ENCODE results near the gene IER5. TPM values are rescaled to one million over a fixed set of nuclear protein-coding genes. Genes with fewer than 3 reads are reported as not detected.

Gene IER5
- total RNA-seq, 1 experiment from 2014 or later = 30.5 TPM

- Histone ChIP-seq H3K36me3 (ENCODE audit: control insufficient read depth in 1 of 2, insufficient read depth in 2 of 2, low read length in 2 of 2) (no peaks in the 10 kb centered on the region), H3K4me3 (replicated peaks in 1 of 2; ENCODE audit: low read depth in 1 of 2, low read length in 2 of 2) (no peak overlapping the region), H3K9me2 (ENCODE audit: insufficient read depth) (no peaks in the 10 kb centered on the region), H3K4me2 (ENCODE audit: low read length) (peak overlapping the region; percentile 46), H3K27me3 (ENCODE audit: insufficient read depth, low read length) (no peaks in the 10 kb centered on the region), H3K4me1 (ENCODE audit: control insufficient read depth in 1 of 2, insufficient read depth in 2 of 2, low read length in 2 of 2) (peaks cover 19 to 29% of the 10 kb centered on the region in 2 experiments), H3K9me3 (ENCODE audit: control insufficient read depth in 1 of 2, insufficient read depth in 1 of 2, low read depth in 1 of 2, low read length in 2 of 2) (no peaks in the 10 kb centered on the region), H3K27ac (ENCODE audit: low read depth, low read length) (peak overlapping the region; percentile 50; the same call in 1 of the 2 replicates), H2AFZ (ENCODE audit: low read depth, low read length, poor library complexity, severe bottlenecking) (peak overlapping the region; percentile 2), H3K9ac (ENCODE audit: low read length) (no peak overlapping the region), H3K79me2 (ENCODE audit: insufficient read depth, low read length) (no peaks in the 10 kb centered on the region), H4K20me1 (ENCODE audit: insufficient read depth) (no peaks in the 10 kb centered on the region)
- CTCF ChIA-PET = no interaction called here
- intact Hi-C loops (cut with micrococcal nuclease) = no loop called here
- RAD21 ChIA-PET (ENCODE audit: low non-redundant PET in 1 of 2, low total read pairs in 2 of 2, uncharacterized antibody in 2 of 2, unreplicated experiment in 2 of 2) = no interaction called here
- BruUV-seq (replicated peaks) = no TSS peak
- POLR2A ChIA-PET = no interaction called here
- ATAC-seq (peak; percentile 72), DNase-seq (ENCODE audit: low read depth, low spot score) (no peak)
- TF ChIP-seq RAD21 (IDR thresholded peaks at IDR 0.05; ENCODE audit: low read depth) (no peak), POLR2AphosphoS5 (IDR thresholded peaks at IDR 0.05; ENCODE audit: low read depth, low read length) (no peak), FOSL1 (IDR thresholded peaks at IDR 0.05; ENCODE audit: low read depth) (no peak), ZBTB33 (IDR thresholded peaks at IDR 0.05; ENCODE audit: extremely low read depth, insufficient replicate concordance, low read length) (no peak), EGR1 (IDR thresholded peaks at IDR 0.05; ENCODE audit: low read depth) (no peak), ELF1 (IDR thresholded peaks at IDR 0.05; ENCODE audit: borderline replicate concordance, low read depth) (no peak), EZH2phosphoT487 (IDR thresholded peaks at IDR 0.05; ENCODE audit: borderline replicate concordance) (no peak), EZH2 (IDR thresholded peaks at IDR 0.05) (no peak), ATF3 (IDR thresholded peaks at IDR 0.05) (no peak), YY1 (IDR thresholded peaks at IDR 0.05; ENCODE audit: extremely low read depth, insufficient replicate concordance, low read depth, low read length) (no peak), SRF (IDR thresholded peaks at IDR 0.05; ENCODE audit: low read depth) (no peak), SP1 (IDR thresholded peaks at IDR 0.05; ENCODE audit: low read depth) (peak; percentile 50), ZNF274 (IDR thresholded peaks at IDR 0.05; ENCODE audit: low read depth, low read length) (no peak), JUND (IDR thresholded peaks at IDR 0.05) (peak; percentile 20; the same call in 1 of the 2 replicates), ZFX (IDR thresholded peaks at IDR 0.05) (no peak), TCF7L2 (IDR thresholded peaks at IDR 0.05; ENCODE audit: borderline replicate concordance, extremely low read depth, insufficient read depth, insufficient read length) (no peak), POLR2A (IDR thresholded peaks at IDR 0.05; ENCODE audit: borderline replicate concordance, extremely low read depth, insufficient read depth, insufficient read length) (no peak), CEBPB (IDR thresholded peaks at IDR 0.05; ENCODE audit: low read depth) (no peak), CBX3 (IDR thresholded peaks at IDR 0.05; ENCODE audit: low read depth) (0 out of 2 replicates have a peak, but pooled peaks have one; percentile 23), SIN3A (IDR thresholded peaks at IDR 0.05; ENCODE audit: low read depth) (0 out of 2 replicates have a peak, but pooled peaks have one; percentile 39), CTCF (IDR thresholded peaks at IDR 0.05 in 2 of 3, conservative IDR thresholded peaks at IDR 0.05 in 1 of 3; ENCODE audit: borderline replicate concordance in 1 of 3, insufficient read depth in 1 of 3, low read depth in 2 of 3, low read length in 2 of 3) (no peak)
- TF ChIP-seq, protein P1, sequence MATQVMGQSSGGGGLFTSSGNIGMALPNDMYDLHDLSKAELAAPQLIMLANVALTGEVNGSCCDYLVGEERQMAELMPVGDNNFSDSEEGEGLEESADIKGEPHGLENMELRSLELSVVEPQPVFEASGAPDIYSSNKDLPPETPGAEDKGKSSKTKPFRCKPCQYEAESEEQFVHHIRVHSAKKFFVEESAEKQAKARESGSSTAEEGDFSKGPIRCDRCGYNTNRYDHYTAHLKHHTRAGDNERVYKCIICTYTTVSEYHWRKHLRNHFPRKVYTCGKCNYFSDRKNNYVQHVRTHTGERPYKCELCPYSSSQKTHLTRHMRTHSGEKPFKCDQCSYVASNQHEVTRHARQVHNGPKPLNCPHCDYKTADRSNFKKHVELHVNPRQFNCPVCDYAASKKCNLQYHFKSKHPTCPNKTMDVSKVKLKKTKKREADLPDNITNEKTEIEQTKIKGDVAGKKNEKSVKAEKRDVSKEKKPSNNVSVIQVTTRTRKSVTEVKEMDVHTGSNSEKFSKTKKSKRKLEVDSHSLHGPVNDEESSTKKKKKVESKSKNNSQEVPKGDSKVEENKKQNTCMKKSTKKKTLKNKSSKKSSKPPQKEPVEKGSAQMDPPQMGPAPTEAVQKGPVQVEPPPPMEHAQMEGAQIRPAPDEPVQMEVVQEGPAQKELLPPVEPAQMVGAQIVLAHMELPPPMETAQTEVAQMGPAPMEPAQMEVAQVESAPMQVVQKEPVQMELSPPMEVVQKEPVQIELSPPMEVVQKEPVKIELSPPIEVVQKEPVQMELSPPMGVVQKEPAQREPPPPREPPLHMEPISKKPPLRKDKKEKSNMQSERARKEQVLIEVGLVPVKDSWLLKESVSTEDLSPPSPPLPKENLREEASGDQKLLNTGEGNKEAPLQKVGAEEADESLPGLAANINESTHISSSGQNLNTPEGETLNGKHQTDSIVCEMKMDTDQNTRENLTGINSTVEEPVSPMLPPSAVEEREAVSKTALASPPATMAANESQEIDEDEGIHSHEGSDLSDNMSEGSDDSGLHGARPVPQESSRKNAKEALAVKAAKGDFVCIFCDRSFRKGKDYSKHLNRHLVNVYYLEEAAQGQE (IDR thresholded peaks at IDR 0.05; ENCODE audit: low read depth) = no peak
These were observed 14.9 kb upstream of the IER5 start for GRCh38 chr1:181073638-181074037.
